BLaER1 treated with 17β-estradiol and CSF1 and Interleukin-3, amounts not matched to agents 10 nM and 100 nM (cell line): Measurements from ENCODE around the gene TTYH2.

ENCODE experiments used
- H3K27ac ChIP-seq, 11 experiments: shearing (Covaris generic); formaldehyde crosslinking; 2 replicates each; pipeline ENCODE4 v1.8.1; 2022
- H3K27me3 ChIP-seq, 11 experiments: shearing (Covaris generic); formaldehyde crosslinking; 2 replicates each; pipeline ENCODE4 v1.8.1; 2022
- H3K36me3 ChIP-seq, 11 experiments: shearing (Covaris generic); formaldehyde crosslinking; 2 replicates each; pipeline ENCODE4 v1.8.1; 2022
- H3K4me1 ChIP-seq, 10 experiments: shearing (Covaris generic); formaldehyde crosslinking; 2 replicates each; pipeline ENCODE4 v1.8.1; 2022
- H3K4me2 ChIP-seq, 11 experiments: shearing (Covaris generic); formaldehyde crosslinking; 2 replicates each; pipeline ENCODE4 v1.8.1; 2022
- H3K4me3 ChIP-seq, 10 experiments: shearing (Covaris generic); formaldehyde crosslinking; 2 replicates each; pipeline ENCODE4 v1.8.1; 2022
- H3K9ac ChIP-seq, 11 experiments: shearing (Covaris generic); formaldehyde crosslinking; 2 replicates each; pipeline ENCODE4 v1.8.1; 2022
- H3K9me3 ChIP-seq, 11 experiments: shearing (Covaris generic); formaldehyde crosslinking; replicated peaks in 1 of 11; 2 replicates each; pipeline ENCODE4 v1.8.1; 2022
- H4K20me1 ChIP-seq, 11 experiments: shearing (Covaris generic); formaldehyde crosslinking; 2 replicates each; pipeline ENCODE4 v1.8.1; 2022
- Cebpa-rat ChIP-seq, 11 experiments: shearing (Covaris generic); IDR thresholded peaks; 2 replicates each; pipeline ENCODE4 v1.8.1; 2022

TTYH2 gene

DNA sequence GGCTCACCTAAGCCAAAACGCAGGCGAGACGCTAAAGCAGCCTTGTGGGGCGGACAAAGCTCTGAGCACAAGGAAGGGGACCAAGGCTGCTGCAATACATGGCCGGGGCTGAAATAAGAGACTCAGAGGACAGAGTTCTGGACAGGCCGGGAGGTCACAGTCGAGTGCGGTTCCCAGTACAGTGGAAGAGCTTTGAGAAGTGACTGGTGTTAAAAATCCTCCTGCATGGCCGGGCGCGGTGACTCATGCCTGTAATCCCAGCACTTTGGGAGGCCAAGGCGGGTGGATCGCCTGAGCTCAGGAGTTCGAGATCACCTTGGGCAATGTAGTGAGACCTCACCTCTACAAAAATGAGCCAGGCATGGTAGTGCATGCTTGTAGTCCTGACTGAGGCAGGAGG lies 10.5 kb downstream of the TTYH2 start:
- Histone ChIP-seq H4K20me1 (peaks cover 0 to 40% (median 15%) of the 10 kb centered on the region in 11 experiments; a peak in 13 of 22 replicates), H3K4me3 (no peak overlapping the region), H3K36me3 (peaks cover 5 to 49% (median 26%) of the 10 kb centered on the region in 11 experiments; a peak in 16 of 22 replicates), H3K4me1 (peaks cover 0 to 20% (median 4%) of the 10 kb centered on the region in 10 experiments; a peak in 10 of 20 replicates), H3K9ac (no peak overlapping the region), H3K27ac (no peak overlapping the region), H3K9me3 (no peaks in the 10 kb centered on the region), H3K27me3 (no peaks in the 10 kb centered on the region), H3K4me2 (no peak overlapping the region)
- no peak for TF ChIP-seq Cebpa-rat (IDR thresholded peaks at IDR 0.05)

DNA sequence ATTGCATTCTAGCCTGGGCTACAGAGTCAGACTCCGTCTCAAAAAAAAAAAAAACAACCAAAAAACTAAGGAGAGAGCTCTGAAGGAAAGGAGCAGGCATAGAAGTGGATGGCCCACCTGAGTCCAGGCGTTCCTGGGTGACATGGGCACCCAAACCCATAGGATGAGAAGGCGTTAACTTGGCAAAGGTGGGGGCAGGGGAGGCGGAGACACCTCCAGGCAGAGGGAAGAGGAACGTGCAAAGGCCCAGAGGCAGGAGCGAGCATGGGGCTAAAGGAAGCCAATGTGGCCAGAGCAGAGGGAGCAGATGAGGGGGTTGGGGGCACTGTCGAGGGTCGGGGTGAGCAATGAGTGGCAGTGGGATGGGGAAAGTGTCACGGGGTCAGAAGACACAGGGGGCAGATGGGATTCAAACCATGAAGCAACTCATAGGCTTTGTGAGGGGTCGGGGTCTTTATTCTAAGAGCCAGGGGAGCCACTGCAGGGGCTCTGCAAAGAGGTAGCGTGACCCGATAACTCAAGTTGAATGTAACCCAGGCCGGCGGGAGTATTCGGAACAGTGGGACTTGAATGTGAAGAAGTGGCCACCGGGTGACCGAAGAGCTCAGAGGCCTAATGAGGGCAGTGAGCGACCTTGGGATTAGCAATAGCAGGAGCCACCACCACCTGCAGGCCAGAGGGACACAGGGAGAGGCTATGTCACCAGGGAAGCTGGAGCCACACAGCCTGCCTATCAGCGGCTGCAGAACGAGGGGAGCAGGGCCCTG lies 11.8 kb downstream of the TTYH2 start:
- Histone ChIP-seq H3K4me2 (peak overlapping the region in 1 of 11 experiments; percentile 80; a peak in 1 of 22 replicates), H3K4me3 (no peak overlapping the region), H3K4me1 (peaks cover 0 to 14% (median under 1%) of the 10 kb centered on the region in 10 experiments; a peak in 9 of 20 replicates), H4K20me1 (peaks cover 0 to 33% (median 11%) of the 10 kb centered on the region in 11 experiments; a peak in 13 of 22 replicates), H3K36me3 (peaks cover 5 to 59% (median 26%) of the 10 kb centered on the region in 11 experiments; a peak in 17 of 22 replicates), H3K9ac (no peak overlapping the region), H3K9me3 (no peaks in the 10 kb centered on the region), H3K27me3 (no peaks in the 10 kb centered on the region), H3K27ac (no peak overlapping the region)
- no peak for TF ChIP-seq Cebpa-rat (IDR thresholded peaks at IDR 0.05)

DNA sequence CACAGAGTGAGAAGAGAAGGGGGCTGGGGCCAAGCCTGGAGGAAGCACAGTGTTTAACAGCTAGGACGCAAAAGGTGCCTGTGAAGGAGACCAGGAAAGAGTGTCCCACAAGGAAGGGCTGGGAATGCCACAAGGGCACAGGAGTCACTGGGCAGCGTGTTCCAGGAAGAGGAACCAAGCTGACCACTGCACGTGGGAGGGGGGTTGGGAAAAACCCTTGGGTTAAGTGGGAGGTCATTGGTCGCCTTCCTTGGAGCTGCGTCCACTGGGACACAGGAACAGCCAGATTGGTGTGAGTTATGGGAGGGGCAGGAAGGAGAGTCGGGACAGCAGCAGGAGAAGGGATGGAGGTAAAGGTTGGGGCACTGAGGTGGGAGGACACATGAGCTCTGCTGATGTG lies 12.9 kb downstream of the TTYH2 start:
- H3K27ac ChIP-seq: no peak overlapping the region
- no peaks in the 10 kb centered on the region for H3K27me3 ChIP-seq
- H3K36me3 ChIP-seq: peaks cover 15 to 70% (median 34%) of the 10 kb centered on the region in 11 experiments; a peak in 17 of 22 replicates
- no peak overlapping the region for H3K4me3 ChIP-seq
- H4K20me1 ChIP-seq: peaks cover 0 to 25% (median 5%) of the 10 kb centered on the region in 11 experiments; a peak in 9 of 22 replicates
- no peaks in the 10 kb centered on the region for H3K9me3 ChIP-seq
- H3K4me2 ChIP-seq: peak overlapping the region in 2 of 11 experiments; percentile 44 to 80; a peak in 5 of 22 replicates
- no peak overlapping the region for H3K9ac ChIP-seq
- TF ChIP-seq Cebpa-rat (IDR thresholded peaks at IDR 0.05): no peak
- H3K4me1 ChIP-seq: peaks cover 0 to 12% (median 0%) of the 10 kb centered on the region in 10 experiments; a peak in 6 of 20 replicates

DNA sequence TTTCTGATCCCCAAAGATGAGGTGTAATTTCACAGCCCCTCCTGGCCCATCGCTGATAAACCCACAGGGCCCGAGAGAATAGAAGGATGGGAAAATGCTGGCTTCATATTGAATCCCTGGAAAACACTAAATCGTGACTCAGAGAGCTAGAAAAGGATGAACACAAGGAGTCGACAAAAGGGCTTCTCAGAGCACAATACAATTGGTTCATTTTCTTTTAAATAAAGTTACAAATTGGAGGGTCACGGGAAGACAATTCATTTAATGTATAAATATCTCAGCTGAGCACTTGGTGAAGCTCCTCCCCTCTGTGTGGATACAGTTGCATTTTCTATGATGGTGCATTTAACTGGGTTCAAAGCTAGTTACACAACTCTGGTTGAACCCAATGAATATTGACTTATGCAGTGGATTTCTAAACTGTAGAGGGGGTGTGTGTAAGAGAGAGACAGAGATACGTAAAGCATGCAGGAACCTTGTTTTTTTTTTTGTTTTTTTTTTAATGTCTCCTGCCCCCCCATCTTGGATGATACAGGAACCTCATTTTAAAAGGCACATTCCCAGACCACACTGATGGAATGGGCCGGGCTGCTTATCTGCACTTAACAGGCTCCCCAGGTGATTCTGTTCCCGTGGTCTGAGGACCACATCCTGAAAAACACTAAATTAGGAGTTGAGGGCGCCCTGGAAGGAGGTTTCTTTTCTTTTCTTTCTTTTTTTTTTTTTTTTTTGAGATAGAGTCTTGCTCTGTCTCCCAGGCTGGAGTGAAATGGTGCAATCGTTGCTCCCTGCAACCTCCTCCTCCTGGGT lies 14.1 kb downstream of the TTYH2 start:
- Histone ChIP-seq H3K4me1 (peaks cover 0 to 17% (median 0%) of the 10 kb centered on the region in 10 experiments; a peak in 6 of 20 replicates), H4K20me1 (peaks cover 0 to 18% (median 0%) of the 10 kb centered on the region in 11 experiments; a peak in 5 of 22 replicates), H3K4me3 (no peak overlapping the region), H3K27me3 (no peaks in the 10 kb centered on the region), H3K27ac (no peak overlapping the region), H3K36me3 (peaks cover 20 to 78% (median 42%) of the 10 kb centered on the region in 11 experiments; a peak in 18 of 22 replicates), H3K9ac (no peak overlapping the region), H3K9me3 (no peaks in the 10 kb centered on the region), H3K4me2 (no peak overlapping the region)
- TF ChIP-seq Cebpa-rat (IDR thresholded peaks at IDR 0.05): no peak

DNA sequence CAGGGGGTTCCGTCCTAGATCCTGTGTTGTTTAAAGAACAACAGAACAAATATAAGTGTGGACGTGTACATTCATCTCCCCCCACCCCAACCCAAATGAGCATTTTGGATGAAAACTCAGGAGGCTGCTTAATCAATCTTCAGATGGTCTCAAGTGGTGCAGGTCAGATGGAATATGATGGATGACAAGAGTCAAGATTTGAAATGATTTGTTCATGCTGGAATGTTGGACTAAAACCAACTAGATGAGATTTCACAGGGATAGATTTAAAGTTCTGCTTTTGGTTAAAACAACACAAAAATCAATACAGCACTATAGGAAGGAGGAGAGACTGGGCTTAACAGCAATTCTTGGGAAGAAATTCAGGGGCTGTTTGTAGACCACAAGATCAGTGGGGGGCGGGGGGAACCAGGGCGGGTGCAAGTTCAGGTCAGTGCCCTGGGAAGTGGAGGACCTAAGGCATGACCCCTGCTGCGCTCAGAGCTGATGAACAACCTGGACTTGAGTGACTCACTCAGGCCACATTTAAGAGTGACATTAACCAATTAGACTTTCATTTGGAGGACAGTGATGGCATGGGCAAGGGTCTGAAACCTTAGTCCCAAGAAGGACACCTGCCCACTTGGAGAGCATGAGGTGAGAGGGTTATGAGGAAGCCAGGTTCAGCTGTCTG lies 15.1 kb downstream of the TTYH2 start:
- H3K9me3 ChIP-seq: no peaks in the 10 kb centered on the region
- peaks cover 1 to 25% (median 3%) of the 10 kb centered on the region in 10 experiments; a peak in 17 of 20 replicates for H3K4me1 ChIP-seq
- no peak overlapping the region for H3K9ac ChIP-seq
- H3K27ac ChIP-seq: no peak overlapping the region
- no peak overlapping the region for H3K4me2 ChIP-seq
- H3K36me3 ChIP-seq: peaks cover 19 to 76% (median 35%) of the 10 kb centered on the region in 11 experiments; a peak in 17 of 22 replicates
- no peaks in the 10 kb centered on the region for H3K27me3 ChIP-seq
- H3K4me3 ChIP-seq: no peak overlapping the region
- peaks cover 0 to 18% (median 0%) of the 10 kb centered on the region in 11 experiments; a peak in 4 of 22 replicates for H4K20me1 ChIP-seq
- no peak for TF ChIP-seq Cebpa-rat (IDR thresholded peaks at IDR 0.05)

DNA sequence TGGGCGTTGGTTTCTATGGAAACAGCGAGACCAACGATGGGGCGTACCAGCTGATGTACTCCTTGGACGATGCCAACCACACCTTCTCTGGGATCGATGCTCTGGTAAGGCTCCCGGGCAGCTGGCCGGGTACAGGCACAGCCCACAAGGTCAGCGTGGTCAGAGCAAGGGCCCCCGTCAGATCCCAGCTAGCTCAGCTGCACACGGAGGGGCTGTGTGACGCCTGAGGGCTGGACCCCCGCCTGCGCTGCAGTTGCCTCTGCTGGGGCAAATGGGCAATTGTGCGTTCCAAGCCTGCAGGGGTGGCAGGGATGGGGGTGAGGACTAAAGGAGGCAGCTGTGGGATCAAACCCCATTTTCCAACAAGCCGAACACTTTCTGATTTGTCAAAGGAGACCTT lies 17.5 kb downstream of the TTYH2 start:
- Histone ChIP-seq H3K4me1 (peaks cover 23 to 47% (median 26%) of the 10 kb centered on the region in 10 experiments), H3K27me3 (no peaks in the 10 kb centered on the region), H3K9ac (no peak overlapping the region), H3K36me3 (peaks cover 10 to 52% (median 19%) of the 10 kb centered on the region in 11 experiments; a peak in 16 of 22 replicates), H4K20me1 (peaks cover 0 to 12% (median 0%) of the 10 kb centered on the region in 11 experiments; a peak in 4 of 22 replicates), H3K9me3 (no peaks in the 10 kb centered on the region), H3K4me2 (no peak overlapping the region), H3K4me3 (no peak overlapping the region), H3K27ac (no peak overlapping the region)
- TF ChIP-seq Cebpa-rat (IDR thresholded peaks at IDR 0.05): no peak

DNA sequence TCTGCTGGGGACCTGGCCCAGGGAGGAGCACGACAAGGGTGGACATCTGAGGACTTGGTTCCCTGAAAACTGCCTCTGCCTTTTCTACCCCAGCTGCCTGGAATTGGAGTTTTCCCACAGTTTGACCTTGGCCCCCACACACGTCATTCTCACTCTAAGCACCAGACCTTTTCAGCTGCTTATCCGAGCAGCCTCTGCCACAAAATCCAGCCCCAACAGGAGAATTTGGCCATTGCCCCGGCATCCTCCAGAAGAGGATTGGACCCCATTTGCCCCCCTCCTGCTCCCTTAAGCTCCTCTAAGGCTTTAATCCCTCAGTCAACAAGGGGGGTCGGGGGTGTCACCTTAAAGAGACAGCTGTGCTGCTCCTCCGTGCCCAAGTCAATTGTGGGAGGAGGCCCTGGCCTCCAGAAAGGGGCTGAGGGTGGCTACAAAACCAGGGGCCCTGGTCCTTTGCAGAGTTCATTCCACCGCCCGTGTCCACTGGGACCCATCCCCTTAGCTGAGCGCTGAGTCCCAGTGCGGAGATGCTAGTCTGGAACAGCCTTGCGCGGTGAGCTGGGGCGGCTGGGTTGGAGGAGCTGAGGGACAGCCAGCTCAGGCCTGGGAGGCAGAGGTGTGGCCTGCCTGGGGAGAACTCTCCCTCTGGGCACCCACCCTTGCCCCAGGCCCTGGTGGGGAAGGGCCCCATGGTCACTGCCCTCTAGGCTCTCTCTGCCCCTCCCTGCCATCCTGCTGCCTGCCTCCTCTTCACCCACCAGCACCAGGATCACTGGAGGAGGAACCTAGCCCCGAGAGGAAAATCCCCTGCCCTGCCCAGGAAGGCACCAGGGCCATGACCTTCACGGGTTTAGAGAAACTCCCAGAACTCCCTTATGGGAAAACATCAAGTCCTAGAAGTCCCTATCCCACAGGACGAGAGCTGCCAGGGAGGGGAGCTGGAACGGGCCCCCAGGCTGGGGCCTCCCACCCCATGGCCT lies 18.8 kb downstream of the TTYH2 start:
- Histone ChIP-seq H3K4me3 (no peak overlapping the region), H3K36me3 (peaks cover 11 to 52% (median 20%) of the 10 kb centered on the region in 11 experiments; a peak in 16 of 22 replicates), H3K9me3 (no peaks in the 10 kb centered on the region), H4K20me1 (peaks cover 0 to 9% (median 0%) of the 10 kb centered on the region in 11 experiments; a peak in 2 of 22 replicates), H3K4me2 (peak overlapping the region in 2 of 11 experiments; percentile 45 to 73; a peak in 4 of 22 replicates), H3K27me3 (no peaks in the 10 kb centered on the region), H3K9ac (peak overlapping the region in 1 of 11 experiments; percentile 47; a peak in 2 of 22 replicates), H3K4me1 (peaks cover 23 to 45% (median 28%) of the 10 kb centered on the region in 10 experiments), H3K27ac (no peak overlapping the region; a peak in 1 of 22 replicates)
- no peak for TF ChIP-seq Cebpa-rat (IDR thresholded peaks at IDR 0.05)
